HFF-Myc (cell line): ENCODE data around the gene VPS13C.

Experiments used
- DNase-seq: peaks from one replicate; pipeline ENCODE4 v3.0.0-alpha.2; 2011; ENCODE audit warnings: low read depth; ENCODE audit errors: extremely low read depth
- H3K4me3 ChIP-seq: replicated peaks from 2 replicates; pipeline ENCODE4 v1.5.1; 2011; ENCODE audit warnings: low read depth, mild to moderate bottlenecking, control low read depth, low read length
- CTCF ChIP-seq: IDR thresholded peaks from 2 replicates; pipeline ENCODE4 v1.5.1; 2012; ENCODE audit warnings: mild to moderate bottlenecking, low read depth, low read length, control low read depth; ENCODE audit errors: missing control alignments

VPS13C gene

GRCh38 chr15:61829514-61829889 lies 230.7 kb downstream of the VPS13C start:
- DNase-seq, result no peak
- no peak for TF ChIP-seq CTCF
- H3K4me3 ChIP-seq, result no peak overlapping the region

GRCh38 chr15:61828860-61829513 lies 231.3 kb downstream of the VPS13C start:
- no peak for TF ChIP-seq CTCF

GRCh38 chr15:61828008-61828407 lies 232.2 kb downstream of the VPS13C start:
- no peak overlapping the region for H3K4me3 ChIP-seq
- no peak for DNase-seq
- TF ChIP-seq CTCF, result peak; percentile 23

More at GRCh38 chr15:61828860-61829513, 231.3 kb downstream of the VPS13C start:
- no peak for DNase-seq
- H3K4me3 ChIP-seq, result no peak overlapping the region

GRCh38 chr15:61827131-61827530 lies 233.1 kb downstream of the VPS13C start:
- no peak overlapping the region for H3K4me3 ChIP-seq
- TF ChIP-seq CTCF, result no peak
- DNase-seq, result no peak

- DNase-seq, result no peak
- no peak for TF ChIP-seq CTCF
- no peak overlapping the region for H3K4me3 ChIP-seq
These were observed 236.0 kb downstream of the VPS13C start for GRCh38 chr15:61824291-61824690.

GRCh38 chr15:61822511-61822910 lies 237.7 kb downstream of the VPS13C start:
- TF ChIP-seq CTCF, result no peak
- DNase-seq, result no peak
- no peak overlapping the region for H3K4me3 ChIP-seq

- TF ChIP-seq CTCF, result no peak
- H3K4me3 ChIP-seq, result no peak overlapping the region
- DNase-seq, result no peak
These were observed 239.3 kb downstream of the VPS13C start for GRCh38 chr15:61820951-61821350.
